ENCODE data around the gene IQCE.

GRCh38 chr7:2587134-2587533 is 28.4 kb downstream of the IQCE start:
- TF ChIP-seq POLR2A (IDR thresholded peaks at IDR 0.05; ENCODE audit: low read length) (no peak), GATA1 (IDR thresholded peaks at IDR 0.05; ENCODE audit: low read depth, low read length) (no peak)

Data from erythroblast (primary cell).